Peyer's patch (tissue), 4 donors: ENCODE data around the gene FKBP6. TPM values are rescaled to one million over a fixed set of nuclear protein-coding genes. Genes with fewer than 3 reads are reported as not detected.
"Not testable (repeated sequence)": the region's sequence is repeated elsewhere in the genome, so short reads cannot be mapped to it uniquely, and the experiment has no call there.

ENCODE experiments used
- DNase-seq, 3 donors: peaks; one replicate each; pipeline ENCODE4 v3.0.0-alpha.2; 2017 to 2019
- H3K27ac ChIP-seq, 4 donors: fragments of 200-600 bp; sonication (generic); one replicate each; pipeline ENCODE4 v1.5.1; 2016 to 2019
- H3K27me3 ChIP-seq, 2 donors: fragments of 200-600 bp; sonication (generic); one replicate each; pipeline ENCODE4 v1.5.1; 2019
- H3K36me3 ChIP-seq, 3 donors: fragments of 200-600 bp; sonication (generic); one replicate each; pipeline ENCODE4 v1.5.1; 2016 to 2019
- H3K4me1 ChIP-seq, 4 donors: fragments of 200-600 bp; sonication (generic); one replicate each; pipeline ENCODE4 v1.5.1; 2016 to 2019
- H3K4me3 ChIP-seq, 4 donors: fragments of 200-600 bp; sonication (generic); 1 replicate in 3 of 4; 2 replicates in 1 of 4; pipeline ENCODE4 v1.5.1; 2016 to 2019; ENCODE audit warnings: mild to moderate bottlenecking in 1 of 4
- H3K9me3 ChIP-seq, 4 donors: fragments of 200-600 bp; sonication (generic); one replicate each; pipeline ENCODE4 v1.5.1; 2016 to 2019; ENCODE audit warnings: mild to moderate bottlenecking in 1 of 4
- CTCF ChIP-seq, 6 experiments: fragments of 450-650 bp in 4 of 6; fragments of 200-600 bp in 2 of 6; sonication (generic) in 1 of 6; IDR thresholded peaks; one replicate each; pipeline ENCODE4 v1.5.1; 2017 to 2019; ENCODE audit warnings: antibody characterized with exemption in 6 of 6, mild to moderate bottlenecking in 3 of 6, moderate library complexity in 1 of 6
- POLR2A ChIP-seq, 2 donors: fragments of 450-650 bp; IDR thresholded peaks; one replicate each; pipeline ENCODE4 v1.5.1; 2017; ENCODE audit warnings: antibody characterized with exemption in 2 of 2, mild to moderate bottlenecking in 2 of 2, moderate library complexity in 2 of 2
- total RNA-seq, 4 donors: library from RNA; depleted of rRNA; stranded (reverse); fragments of >200 nt; gene quantifications; one replicate each; pipeline ENCODE4 v1.1.0, GENCODE V29; 2016

FKBP6 gene
- total RNA-seq, 4 donors from 2014 or later, result not detected

- DNase-seq, result peak in 1 of 3 donors; percentile 36
- Histone ChIP-seq H3K4me3 (peak overlapping the region in 2 of 4 donors; percentile 79 to 90), H3K27me3 (no peaks in the 10 kb centered on the region)
Observed at GRCh38 chr7:73307436-73307835, 20.5 kb upstream of the FKBP6 start.

GRCh38 chr7:73308074-73308664 is 19.8 kb upstream of the FKBP6 start:
- H3K36me3 ChIP-seq, result peaks cover 0 to 29% (median 0%) of the 10 kb centered on the region in 3 donors
- no peaks in the 10 kb centered on the region for H3K9me3 ChIP-seq
- peaks cover 0 to 8% (median 3%) of the 10 kb centered on the region in 4 donors for H3K4me1 ChIP-seq
- TF ChIP-seq CTCF (IDR thresholded peaks at IDR 0.05) (no peak), POLR2A (IDR thresholded peaks at IDR 0.05) (no peak)
- no peaks in the 10 kb centered on the region for H3K27me3 ChIP-seq
- DNase-seq, result peak; percentile 20 to 55 (median 47)
- H3K4me3 ChIP-seq, result peak overlapping the region; percentile 79 to 90 (median 81)
- peak overlapping the region; percentile 59 to 80 (median 66) for H3K27ac ChIP-seq

More at GRCh38 chr7:73307436-73307835, 20.5 kb upstream of the FKBP6 start:
- peaks cover 0 to 34% (median 0%) of the 10 kb centered on the region in 3 donors for H3K36me3 ChIP-seq
- TF ChIP-seq POLR2A (IDR thresholded peaks at IDR 0.05) (no peak), CTCF (IDR thresholded peaks at IDR 0.05) (no peak)
- H3K9me3 ChIP-seq, result no peaks in the 10 kb centered on the region
- peaks cover 0 to 8% (median 3%) of the 10 kb centered on the region in 4 donors for H3K4me1 ChIP-seq
- H3K27ac ChIP-seq, result no peak overlapping the region

- Histone ChIP-seq H3K9me3 (no peaks in the 10 kb centered on the region), H3K27me3 (no peaks in the 10 kb centered on the region), H3K4me1 (peaks cover 0 to 8% (median 3%) of the 10 kb centered on the region in 4 donors), H3K36me3 (peaks cover 0 to 23% (median 0%) of the 10 kb centered on the region in 3 donors), H3K27ac (peak within 1 kb of the TSS; percentile 59 to 80 (median 66)), H3K4me3 (peak within 1 kb of the TSS; percentile 79 to 90 (median 81))
- TF ChIP-seq CTCF (IDR thresholded peaks at IDR 0.05), result peak in 1 of 6 experiments; percentile 9
- TF ChIP-seq POLR2A (IDR thresholded peaks at IDR 0.05), result peak; percentile 42 to 63
- DNase-seq, result peak; percentile 89 to 96 (median 95)
Observed at GRCh38 chr7:73308665-73309214, 19.2 kb upstream of the FKBP6 start, which contains the start of gene NSUN5. NSUN5 (minus strand) TSS chr7:73308826; CDS start chr7:73308790, 36 bp downstream.

- H3K9me3 ChIP-seq, H3K27ac ChIP-seq, DNase-seq, H3K4me3 ChIP-seq, H3K36me3 ChIP-seq, H3K27me3 ChIP-seq, H3K4me1 ChIP-seq: not testable (repeated sequence)
Observed at GRCh38 chr7:73311421-73311820, 16.5 kb upstream of the FKBP6 start.

GRCh38 chr7:73312831-73313520 is 15.0 kb upstream of the FKBP6 start:
- H3K4me1 ChIP-seq, result peaks cover 0 to 3% (median 0%) of the 10 kb centered on the region in 4 donors
- DNase-seq, result no peak
- no peaks in the 10 kb centered on the region for H3K9me3 ChIP-seq
- TF ChIP-seq POLR2A (IDR thresholded peaks at IDR 0.05) (no peak), CTCF (IDR thresholded peaks at IDR 0.05) (no peak)
- H3K4me3 ChIP-seq, result no peak overlapping the region
- H3K27me3 ChIP-seq, result no peaks in the 10 kb centered on the region
- no peaks in the 10 kb centered on the region for H3K36me3 ChIP-seq
- H3K27ac ChIP-seq, result no peak overlapping the region

- no peak for DNase-seq
Observed at GRCh38 chr7:73313521-73313906, 14.4 kb upstream of the FKBP6 start.

More at GRCh38 chr7:73313521-73313906, 14.4 kb upstream of the FKBP6 start:
- no peak overlapping the region for H3K27ac ChIP-seq
- H3K27me3 ChIP-seq, result no peaks in the 10 kb centered on the region
- no peaks in the 10 kb centered on the region for H3K36me3 ChIP-seq
- H3K4me1 ChIP-seq, result peaks cover 0 to 3% (median 0%) of the 10 kb centered on the region in 4 donors
- H3K9me3 ChIP-seq, result no peaks in the 10 kb centered on the region
- H3K4me3 ChIP-seq, result no peak overlapping the region
- no peak for TF ChIP-seq POLR2A (IDR thresholded peaks at IDR 0.05)
